Measurements from ENCODE around the gene LINGO1. TPM values are rescaled to one million over a fixed set of nuclear protein-coding genes. Genes with fewer than 3 reads are reported as not detected.

The LINGO1 gene
- total and polyA plus RNA-seq, 2 experiments from 2014 or later: 31.8 to 37.0 TPM

GRCh38 chr15:77626002-77626401, 6.7 kb downstream of the LINGO1 start:
- H3K27me3 ChIP-seq: no peaks in the 10 kb centered on the region
- H3K4me3 ChIP-seq: no peak overlapping the region
- H3K36me3 ChIP-seq: no peaks in the 10 kb centered on the region
- H3K4me1 ChIP-seq (ENCODE audit: low read depth): peaks cover 65% of the 10 kb centered on the region
- H3K9me3 ChIP-seq (ENCODE audit: low read depth): no peaks in the 10 kb centered on the region
- TF ChIP-seq, protein P1, sequence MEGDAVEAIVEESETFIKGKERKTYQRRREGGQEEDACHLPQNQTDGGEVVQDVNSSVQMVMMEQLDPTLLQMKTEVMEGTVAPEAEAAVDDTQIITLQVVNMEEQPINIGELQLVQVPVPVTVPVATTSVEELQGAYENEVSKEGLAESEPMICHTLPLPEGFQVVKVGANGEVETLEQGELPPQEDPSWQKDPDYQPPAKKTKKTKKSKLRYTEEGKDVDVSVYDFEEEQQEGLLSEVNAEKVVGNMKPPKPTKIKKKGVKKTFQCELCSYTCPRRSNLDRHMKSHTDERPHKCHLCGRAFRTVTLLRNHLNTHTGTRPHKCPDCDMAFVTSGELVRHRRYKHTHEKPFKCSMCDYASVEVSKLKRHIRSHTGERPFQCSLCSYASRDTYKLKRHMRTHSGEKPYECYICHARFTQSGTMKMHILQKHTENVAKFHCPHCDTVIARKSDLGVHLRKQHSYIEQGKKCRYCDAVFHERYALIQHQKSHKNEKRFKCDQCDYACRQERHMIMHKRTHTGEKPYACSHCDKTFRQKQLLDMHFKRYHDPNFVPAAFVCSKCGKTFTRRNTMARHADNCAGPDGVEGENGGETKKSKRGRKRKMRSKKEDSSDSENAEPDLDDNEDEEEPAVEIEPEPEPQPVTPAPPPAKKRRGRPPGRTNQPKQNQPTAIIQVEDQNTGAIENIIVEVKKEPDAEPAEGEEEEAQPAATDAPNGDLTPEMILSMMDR (IDR thresholded peaks at IDR 0.05; ENCODE audit: low read depth, low read length): no peak
- no peak overlapping the region for H3K27ac ChIP-seq
- no peak for DNase-seq (ENCODE audit: low read depth in 1 of 2, low spot score in 1 of 2)

DNA sequence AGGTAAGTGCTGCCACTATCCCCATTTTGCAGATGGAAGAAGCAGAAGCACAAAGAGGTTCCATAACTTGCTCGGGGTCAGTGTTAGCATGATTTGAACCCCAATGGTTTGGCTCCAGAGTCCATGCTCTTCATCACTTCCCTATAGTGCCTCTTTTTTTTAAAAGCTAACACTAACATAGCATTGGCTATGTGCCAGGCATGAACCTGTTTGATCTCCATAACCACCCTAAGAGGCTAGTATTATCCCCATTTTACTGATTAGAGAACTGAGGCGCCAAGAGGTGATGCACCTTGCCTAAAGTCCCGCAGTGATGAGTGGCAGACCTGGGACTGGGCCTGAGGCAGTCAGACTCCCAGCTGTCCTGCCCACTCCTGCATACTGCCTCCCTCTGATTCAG, 7.3 kb downstream of the LINGO1 start:
- no peaks in the 10 kb centered on the region for H3K36me3 ChIP-seq
- H3K27ac ChIP-seq: peak overlapping the region; percentile 95
- DNase-seq (ENCODE audit: low read depth in 1 of 2, low spot score in 1 of 2): no peak
- H3K27me3 ChIP-seq: no peaks in the 10 kb centered on the region
- H3K4me1 ChIP-seq (ENCODE audit: low read depth): peaks cover 60% of the 10 kb centered on the region
- H3K4me3 ChIP-seq: no peak overlapping the region
- H3K9me3 ChIP-seq (ENCODE audit: low read depth): no peaks in the 10 kb centered on the region
- TF ChIP-seq, protein P1 (IDR thresholded peaks at IDR 0.05; ENCODE audit: low read depth, low read length): no peak

GRCh38 chr15:77624868-77625267, 7.8 kb downstream of the LINGO1 start:
- no peak for DNase-seq (ENCODE audit: low read depth in 1 of 2, low spot score in 1 of 2)
- Histone ChIP-seq H3K4me3 (no peak overlapping the region), H3K4me1 (ENCODE audit: low read depth) (peaks cover 58% of the 10 kb centered on the region), H3K9me3 (ENCODE audit: low read depth) (no peaks in the 10 kb centered on the region), H3K27me3 (no peaks in the 10 kb centered on the region), H3K27ac (peak overlapping the region; percentile 95), H3K36me3 (no peaks in the 10 kb centered on the region)
- TF ChIP-seq, protein P1 (IDR thresholded peaks at IDR 0.05; ENCODE audit: low read depth, low read length): no peak

DNA sequence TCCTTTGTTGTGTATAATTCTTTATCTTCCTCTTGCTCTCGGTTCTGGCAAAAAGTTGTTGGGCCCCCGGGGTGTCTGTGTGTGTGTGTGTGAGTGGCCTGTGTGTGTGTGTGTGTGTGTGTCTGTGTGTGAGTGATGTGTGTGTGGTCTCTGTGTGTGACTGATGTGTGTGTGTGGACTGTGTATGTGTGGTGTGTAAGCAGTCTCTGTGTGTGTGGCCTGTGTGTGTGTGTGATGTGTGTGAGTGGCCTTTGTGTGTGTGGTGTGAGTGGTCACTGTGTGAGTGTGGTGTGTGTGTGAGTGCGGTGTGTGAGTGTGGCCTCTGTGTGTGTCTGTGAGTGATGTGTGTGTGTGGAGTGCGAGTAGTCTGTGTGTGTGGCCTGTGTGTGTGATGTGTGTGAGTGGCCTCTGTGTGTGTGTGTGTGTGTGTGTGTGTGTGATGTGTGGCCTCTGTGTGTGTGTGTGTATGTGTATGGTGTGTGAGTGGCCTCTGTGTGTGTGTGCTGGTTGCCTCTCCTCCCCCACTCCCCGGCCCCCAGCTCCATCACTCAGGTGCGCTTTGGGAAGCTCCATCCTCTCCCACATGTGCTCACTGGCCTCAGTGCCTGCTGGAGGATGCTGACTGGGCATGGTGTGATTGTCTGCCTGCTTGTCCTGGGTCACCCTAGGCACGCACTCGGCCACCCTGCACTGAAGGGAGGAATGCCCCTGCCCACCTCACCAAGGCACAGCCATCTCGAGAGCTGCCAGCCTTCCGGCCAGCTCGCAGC, 8.8 kb downstream of the LINGO1 start:
- DNase-seq (ENCODE audit: low read depth in 1 of 2, low spot score in 1 of 2): no peak
- Histone ChIP-seq H3K27me3 (no peaks in the 10 kb centered on the region), H3K4me3 (no peak overlapping the region), H3K4me1 (ENCODE audit: low read depth) (peaks cover 57% of the 10 kb centered on the region), H3K36me3 (no peaks in the 10 kb centered on the region), H3K27ac (peak overlapping the region; percentile 95), H3K9me3 (ENCODE audit: low read depth) (no peaks in the 10 kb centered on the region)
- TF ChIP-seq, protein P1 (IDR thresholded peaks at IDR 0.05; ENCODE audit: low read depth, low read length): no peak

DNA sequence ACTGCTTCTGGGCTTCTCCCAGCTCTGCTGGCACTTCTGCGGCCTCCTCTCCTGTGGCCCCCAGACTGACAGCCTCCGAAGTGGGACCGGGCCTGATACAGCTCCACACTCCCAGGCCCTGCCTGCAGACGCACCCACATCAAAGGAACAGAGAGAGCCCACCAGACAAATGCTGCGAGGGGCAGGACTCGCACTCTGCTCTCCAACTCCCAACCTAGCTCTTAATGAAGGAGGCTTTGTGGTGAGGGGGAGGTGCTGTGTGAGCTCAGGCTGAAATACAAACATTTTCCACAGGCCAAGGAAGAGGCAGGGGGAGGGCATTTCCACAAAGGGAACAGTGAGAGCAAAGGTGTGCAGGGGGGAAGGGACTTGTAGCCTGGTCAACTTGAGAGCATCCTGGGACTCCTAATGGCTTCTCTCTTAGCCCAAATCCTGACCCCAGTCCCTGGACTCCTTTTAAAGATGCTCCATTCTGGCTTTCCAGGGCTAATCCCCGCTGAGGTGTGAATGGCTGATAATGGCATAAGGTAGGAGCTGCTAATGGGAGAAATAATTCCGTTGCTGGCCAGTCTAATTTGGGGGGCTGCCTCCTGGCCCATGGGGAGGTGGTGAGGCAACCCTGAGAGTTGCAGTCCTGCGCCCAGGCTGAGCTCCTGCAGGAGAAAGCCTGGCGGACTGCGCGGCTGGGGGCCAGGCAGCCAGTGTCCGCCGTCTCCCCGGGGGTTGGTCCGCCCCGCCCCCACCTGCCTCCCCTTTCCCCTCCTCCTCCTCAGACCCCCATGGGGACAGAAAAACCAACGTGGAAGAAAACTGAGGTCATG, 9.6 kb downstream of the LINGO1 start:
- H3K4me3 ChIP-seq: peak overlapping the region; percentile 6
- no peak for DNase-seq (ENCODE audit: low read depth in 1 of 2, low spot score in 1 of 2)
- H3K36me3 ChIP-seq: no peaks in the 10 kb centered on the region
- H3K4me1 ChIP-seq (ENCODE audit: low read depth): peaks cover 56% of the 10 kb centered on the region
- TF ChIP-seq, protein P1 (IDR thresholded peaks at IDR 0.05; ENCODE audit: low read depth, low read length): no peak
- H3K27me3 ChIP-seq: no peaks in the 10 kb centered on the region
- H3K27ac ChIP-seq: peak overlapping the region; percentile 95
- H3K9me3 ChIP-seq (ENCODE audit: low read depth): no peaks in the 10 kb centered on the region

Measured in cardiac muscle cell (in vitro differentiated cells and primary cell).